ENCODE measurements around the gene RPS6KA2. TPM values are rescaled to one million over a fixed set of nuclear protein-coding genes. Genes with fewer than 3 reads are reported as not detected.

The RPS6KA2 gene
- total and polyA plus RNA-seq, 2 experiments from 2014 or later: 19.3 to 24.0 TPM

GRCh38 chr6:166461821-166462460 lies 165.1 kb downstream of the RPS6KA2 start:
- H3K9me3 ChIP-seq (ENCODE audit: low read depth): no peaks in the 10 kb centered on the region
- H3K4me3 ChIP-seq: no peak overlapping the region
- no peaks in the 10 kb centered on the region for H3K36me3 ChIP-seq
- H3K27me3 ChIP-seq: no peaks in the 10 kb centered on the region
- no peaks in the 10 kb centered on the region for H3K4me1 ChIP-seq (ENCODE audit: low read depth)
- TF ChIP-seq CTCF (IDR thresholded peaks at IDR 0.05; ENCODE audit: low read depth, low read length): no peak
- DNase-seq (ENCODE audit: low read depth in 1 of 2, low spot score in 1 of 2): no peak
- no peak overlapping the region for H3K27ac ChIP-seq

- Histone ChIP-seq H3K9me3 (ENCODE audit: low read depth) (no peaks in the 10 kb centered on the region), H3K36me3 (no peaks in the 10 kb centered on the region), H3K27ac (no peak overlapping the region), H3K27me3 (no peaks in the 10 kb centered on the region), H3K4me1 (ENCODE audit: low read depth) (no peaks in the 10 kb centered on the region), H3K4me3 (no peak overlapping the region)
- peak in 1 of 2 donors; percentile 39 for DNase-seq (ENCODE audit: low read depth in 1 of 2, low spot score in 1 of 2)
- TF ChIP-seq CTCF (IDR thresholded peaks at IDR 0.05; ENCODE audit: low read depth, low read length): no peak
Observed at GRCh38 chr6:166460473-166461437, 166.3 kb downstream of the RPS6KA2 start.

GRCh38 chr6:166459906-166460305 lies 167.1 kb downstream of the RPS6KA2 start:
- no peaks in the 10 kb centered on the region for H3K36me3 ChIP-seq

GRCh38 chr6:166459272-166459671 lies 167.8 kb downstream of the RPS6KA2 start:
- Histone ChIP-seq H3K27me3 (no peaks in the 10 kb centered on the region), H3K27ac (no peak overlapping the region), H3K36me3 (no peaks in the 10 kb centered on the region), H3K4me1 (ENCODE audit: low read depth) (no peaks in the 10 kb centered on the region), H3K9me3 (ENCODE audit: low read depth) (no peaks in the 10 kb centered on the region), H3K4me3 (no peak overlapping the region)
- no peak for TF ChIP-seq CTCF (IDR thresholded peaks at IDR 0.05; ENCODE audit: low read depth, low read length)
- DNase-seq (ENCODE audit: low read depth in 1 of 2, low spot score in 1 of 2): no peak

More at GRCh38 chr6:166459906-166460305, 167.1 kb downstream of the RPS6KA2 start:
- H3K27ac ChIP-seq: no peak overlapping the region
- H3K4me1 ChIP-seq (ENCODE audit: low read depth): no peaks in the 10 kb centered on the region
- H3K4me3 ChIP-seq: no peak overlapping the region
- TF ChIP-seq CTCF (IDR thresholded peaks at IDR 0.05; ENCODE audit: low read depth, low read length): no peak
- H3K27me3 ChIP-seq: no peaks in the 10 kb centered on the region
- H3K9me3 ChIP-seq (ENCODE audit: low read depth): no peaks in the 10 kb centered on the region
- DNase-seq (ENCODE audit: low read depth in 1 of 2, low spot score in 1 of 2): no peak

GRCh38 chr6:166456395-166457156 lies 170.5 kb downstream of the RPS6KA2 start:
- no peak overlapping the region for H3K27ac ChIP-seq
- no peak for TF ChIP-seq CTCF (IDR thresholded peaks at IDR 0.05; ENCODE audit: low read depth, low read length)
- H3K4me3 ChIP-seq: no peak overlapping the region
- H3K27me3 ChIP-seq: no peaks in the 10 kb centered on the region
- H3K36me3 ChIP-seq: no peaks in the 10 kb centered on the region
- no peaks in the 10 kb centered on the region for H3K9me3 ChIP-seq (ENCODE audit: low read depth)
- no peaks in the 10 kb centered on the region for H3K4me1 ChIP-seq (ENCODE audit: low read depth)
- peak in 1 of 2 donors; percentile 54 for DNase-seq (ENCODE audit: low read depth in 1 of 2, low spot score in 1 of 2)
